ENCODE results near the gene MSRB3.

Gene MSRB3

DNA sequence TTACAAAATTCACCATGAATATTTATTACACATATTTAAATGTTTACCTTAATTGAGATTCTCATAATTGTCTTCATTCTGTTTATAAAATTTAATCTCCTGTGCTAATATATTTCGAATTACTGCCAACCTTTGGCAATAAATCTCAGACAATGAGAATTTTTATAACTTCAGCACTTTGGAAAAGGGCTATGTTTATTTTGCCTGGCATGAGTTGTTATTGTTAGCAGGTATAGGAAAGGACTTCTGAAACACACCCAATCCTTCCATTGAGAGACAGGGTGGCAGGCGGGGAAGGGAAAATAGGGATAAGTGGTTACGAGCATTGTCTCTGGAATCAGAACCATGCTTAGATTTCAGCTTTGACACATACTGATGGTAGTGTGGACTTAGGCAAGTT lies 12.1 kb upstream of the MSRB3 start:
- Histone ChIP-seq H3K27me3 (replicated peaks; ENCODE audit: control insufficient read depth, insufficient read depth, low read length) (no peaks in the 10 kb centered on the region), H3K36me3 (ENCODE audit: control insufficient read depth, insufficient read depth, low read length) (no peaks in the 10 kb centered on the region), H3K4me3 (replicated peaks; ENCODE audit: low read depth, low read length) (no peak overlapping the region)
- TF ChIP-seq, protein P1, sequence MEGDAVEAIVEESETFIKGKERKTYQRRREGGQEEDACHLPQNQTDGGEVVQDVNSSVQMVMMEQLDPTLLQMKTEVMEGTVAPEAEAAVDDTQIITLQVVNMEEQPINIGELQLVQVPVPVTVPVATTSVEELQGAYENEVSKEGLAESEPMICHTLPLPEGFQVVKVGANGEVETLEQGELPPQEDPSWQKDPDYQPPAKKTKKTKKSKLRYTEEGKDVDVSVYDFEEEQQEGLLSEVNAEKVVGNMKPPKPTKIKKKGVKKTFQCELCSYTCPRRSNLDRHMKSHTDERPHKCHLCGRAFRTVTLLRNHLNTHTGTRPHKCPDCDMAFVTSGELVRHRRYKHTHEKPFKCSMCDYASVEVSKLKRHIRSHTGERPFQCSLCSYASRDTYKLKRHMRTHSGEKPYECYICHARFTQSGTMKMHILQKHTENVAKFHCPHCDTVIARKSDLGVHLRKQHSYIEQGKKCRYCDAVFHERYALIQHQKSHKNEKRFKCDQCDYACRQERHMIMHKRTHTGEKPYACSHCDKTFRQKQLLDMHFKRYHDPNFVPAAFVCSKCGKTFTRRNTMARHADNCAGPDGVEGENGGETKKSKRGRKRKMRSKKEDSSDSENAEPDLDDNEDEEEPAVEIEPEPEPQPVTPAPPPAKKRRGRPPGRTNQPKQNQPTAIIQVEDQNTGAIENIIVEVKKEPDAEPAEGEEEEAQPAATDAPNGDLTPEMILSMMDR (IDR thresholded peaks at IDR 0.05; ENCODE audit: insufficient read depth, low read length, poor library complexity, severe bottlenecking) = no peak
- no peak for DNase-seq (ENCODE audit: extremely low read depth, insufficient read length)

DNA sequence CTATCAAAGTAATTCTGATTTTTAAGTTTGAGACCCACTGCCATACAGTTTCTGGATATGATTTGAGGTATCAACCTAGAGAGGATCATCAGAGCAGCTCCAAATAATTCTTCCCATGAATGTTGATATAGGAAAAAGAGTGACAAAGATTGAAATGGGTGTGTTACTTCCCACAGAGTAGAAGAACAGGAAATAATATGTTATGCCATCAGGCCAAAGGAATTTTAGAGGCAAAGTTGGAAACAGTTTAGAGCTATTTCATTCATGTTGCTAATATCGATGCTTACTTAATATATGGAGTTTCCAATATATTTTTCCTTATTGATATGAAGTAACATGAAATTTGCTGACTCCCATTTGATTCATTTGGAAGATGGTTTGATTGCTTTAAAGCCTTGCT lies 8.9 kb upstream of the MSRB3 start:
- TF ChIP-seq, protein P1 (IDR thresholded peaks at IDR 0.05; ENCODE audit: insufficient read depth, low read length, poor library complexity, severe bottlenecking) = no peak
- H3K27me3 ChIP-seq (replicated peaks; ENCODE audit: control insufficient read depth, insufficient read depth, low read length) = no peaks in the 10 kb centered on the region
- DNase-seq (ENCODE audit: extremely low read depth, insufficient read length) = no peak
- H3K4me3 ChIP-seq (replicated peaks; ENCODE audit: low read depth, low read length) = no peak overlapping the region
- no peaks in the 10 kb centered on the region for H3K36me3 ChIP-seq (ENCODE audit: control insufficient read depth, insufficient read depth, low read length)

DNA sequence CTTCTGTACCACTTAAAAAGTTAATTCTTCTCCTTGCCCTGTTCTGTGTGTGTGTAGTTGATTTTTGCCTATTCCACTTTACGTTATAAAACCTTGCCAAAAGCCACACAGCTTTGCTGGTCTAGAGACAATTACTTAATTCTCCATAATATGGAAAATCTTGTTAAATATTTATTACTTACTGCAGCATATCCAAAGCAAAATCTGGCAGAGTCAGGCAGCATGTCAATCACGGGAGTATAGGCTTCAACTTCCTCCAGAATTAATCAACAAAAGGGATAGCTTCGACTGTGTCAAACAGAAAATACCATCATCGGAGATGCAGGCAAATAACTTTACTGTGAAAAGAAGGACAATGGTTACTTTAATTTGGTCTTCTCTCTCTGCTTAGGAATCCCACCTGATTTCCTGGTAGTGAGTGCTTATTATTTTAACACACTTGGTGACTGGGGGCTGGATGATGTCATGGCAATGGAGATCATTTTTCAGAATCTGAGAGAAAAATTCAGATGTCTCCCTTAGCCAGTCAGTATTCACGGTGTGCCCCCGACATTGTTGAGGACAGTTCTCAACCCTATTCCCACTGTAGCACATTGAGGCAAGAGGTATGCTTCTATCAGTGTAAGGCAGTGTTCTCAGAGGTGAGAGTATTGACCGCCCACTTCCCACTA lies 3.7 kb upstream of the MSRB3 start:
- DNase-seq (ENCODE audit: extremely low read depth, insufficient read length) = no peak
- no peaks in the 10 kb centered on the region for H3K36me3 ChIP-seq (ENCODE audit: control insufficient read depth, insufficient read depth, low read length)
- no peaks in the 10 kb centered on the region for H3K27me3 ChIP-seq (replicated peaks; ENCODE audit: control insufficient read depth, insufficient read depth, low read length)
- no peak overlapping the region for H3K4me3 ChIP-seq (replicated peaks; ENCODE audit: low read depth, low read length)
- TF ChIP-seq, protein P1 (IDR thresholded peaks at IDR 0.05; ENCODE audit: insufficient read depth, low read length, poor library complexity, severe bottlenecking) = no peak

DNA sequence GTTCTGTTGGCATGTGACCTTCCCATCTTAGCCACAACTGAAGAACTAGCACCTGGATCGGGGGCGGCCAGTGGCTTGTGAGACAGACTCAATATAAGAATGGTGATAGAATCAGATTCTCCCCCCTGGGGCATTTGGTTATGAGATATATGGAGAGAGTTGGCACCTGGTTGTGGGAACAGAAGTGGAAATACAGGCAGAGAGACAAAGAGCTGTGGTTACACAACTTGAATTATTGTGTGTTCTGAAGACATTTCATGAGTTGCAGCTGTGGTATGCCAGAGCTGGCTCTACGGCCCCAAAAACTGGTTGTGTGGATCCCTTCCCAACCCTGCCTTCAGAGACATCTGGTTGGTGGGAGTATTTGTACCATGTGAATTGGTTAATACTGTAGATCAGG lies 2.9 kb upstream of the MSRB3 start:
- TF ChIP-seq, protein P1 (IDR thresholded peaks at IDR 0.05; ENCODE audit: insufficient read depth, low read length, poor library complexity, severe bottlenecking) = no peak
- Histone ChIP-seq H3K4me3 (replicated peaks; ENCODE audit: low read depth, low read length) (no peak overlapping the region), H3K27me3 (replicated peaks; ENCODE audit: control insufficient read depth, insufficient read depth, low read length) (no peaks in the 10 kb centered on the region), H3K36me3 (ENCODE audit: control insufficient read depth, insufficient read depth, low read length) (no peaks in the 10 kb centered on the region)
- no peak for DNase-seq (ENCODE audit: extremely low read depth, insufficient read length)

DNA sequence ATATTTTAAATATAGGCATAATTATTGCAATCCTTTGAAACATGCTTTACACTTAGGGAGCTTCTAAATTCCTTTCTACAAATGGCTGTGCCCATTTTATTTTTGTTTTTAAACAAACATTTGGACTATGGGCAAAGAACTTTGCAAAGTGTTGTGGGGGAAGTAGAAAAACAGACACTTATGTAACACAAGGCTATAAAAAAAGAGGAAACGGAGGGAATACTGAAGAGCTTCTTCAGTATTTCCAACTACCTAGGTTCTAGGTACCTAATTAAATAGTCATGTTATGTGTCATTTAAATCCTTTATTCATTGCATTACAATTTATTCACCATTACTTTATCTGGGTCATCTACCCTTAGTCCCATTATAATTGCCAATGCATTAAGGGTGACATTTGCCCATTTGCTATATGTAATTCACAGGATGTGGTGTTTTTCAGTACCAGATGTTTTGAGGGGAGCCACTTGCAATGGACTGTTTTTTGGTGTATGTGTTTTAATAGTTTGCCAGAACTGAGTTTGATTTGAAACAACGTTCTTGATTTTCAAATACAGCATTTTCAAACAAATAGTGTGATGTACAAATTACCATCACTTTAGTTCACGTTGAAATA lies 1.5 kb upstream of the MSRB3 start:
- TF ChIP-seq, protein P1 (IDR thresholded peaks at IDR 0.05; ENCODE audit: insufficient read depth, low read length, poor library complexity, severe bottlenecking) = no peak
- Histone ChIP-seq H3K4me3 (replicated peaks; ENCODE audit: low read depth, low read length) (no peak overlapping the region), H3K36me3 (ENCODE audit: control insufficient read depth, insufficient read depth, low read length) (no peaks in the 10 kb centered on the region), H3K27me3 (replicated peaks; ENCODE audit: control insufficient read depth, insufficient read depth, low read length) (no peaks in the 10 kb centered on the region)
- no peak for DNase-seq (ENCODE audit: extremely low read depth, insufficient read length)

All from GM06990 (cell line).